ENCODE results near the gene FGF22. TPM values are rescaled to one million over a fixed set of nuclear protein-coding genes. Genes with fewer than 3 reads are reported as not detected.
"Not testable (repeated sequence)": the region's sequence is repeated elsewhere in the genome, so short reads cannot be mapped to it uniquely, and the experiment has no call there.

Gene FGF22
- polyA plus RNA-seq, 2 of the 4 experiments (the other 2 are of a cell fraction), result 0.13 to 1.0 TPM

DNA sequence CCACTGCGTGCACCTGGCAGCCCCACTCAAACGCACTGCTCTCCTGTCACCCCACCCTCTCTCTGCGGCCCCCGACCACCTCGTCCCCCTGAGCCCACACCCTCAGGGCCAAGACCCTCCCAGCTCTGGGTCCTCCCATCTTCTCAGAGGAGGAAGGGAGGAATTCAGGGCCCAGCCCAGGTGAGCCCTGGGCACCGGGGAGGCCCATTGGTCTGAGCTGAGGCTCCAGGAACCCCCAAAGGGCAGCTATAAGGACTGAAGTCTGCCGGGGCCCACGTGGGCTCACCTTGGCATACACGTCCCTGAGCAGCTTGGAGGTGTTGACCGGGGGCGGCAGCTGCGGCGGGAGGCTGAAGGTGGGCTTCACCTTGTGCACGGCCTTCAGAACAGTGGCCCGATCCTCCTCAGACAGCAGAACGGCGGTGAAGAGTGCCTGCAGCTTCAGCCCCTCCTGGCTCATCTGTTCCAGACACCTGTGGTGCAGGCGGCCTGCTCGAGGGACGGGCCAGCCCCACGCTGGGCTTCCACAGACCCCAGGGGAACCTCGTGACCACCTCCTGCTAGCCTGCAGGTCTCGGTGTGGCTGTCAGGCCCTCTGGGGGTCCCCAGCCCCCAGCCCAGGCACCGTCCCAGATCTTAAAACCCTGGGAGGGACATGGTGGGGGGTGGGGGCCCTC, 15.1 kb upstream of the FGF22 start:
- POLR2A ChIA-PET, result no interaction called here
- CTCF ChIA-PET, result interaction anchor here (0.7 to 2.4 kb wide), 8 partner anchors 13 to 224 kb away, joined by 3 to 7 read pairs (median 5); no protein-coding TSS in a partner anchor
- 0 out of 2 replicates have a peak, but pooled peaks have one; percentile 20 for TF ChIP-seq HOXB5 (CRISPR knock-in tag; IDR thresholded peaks at IDR 0.05)
- TF ChIP-seq HES2 (IDR thresholded peaks at IDR 0.05), result no peak
- TF ChIP-seq EHF (CRISPR knock-in tag; IDR thresholded peaks at IDR 0.05), result peak; percentile 12; the same call in 1 of the 2 replicates
- TF ChIP-seq SMC3 (IDR thresholded peaks at IDR 0.05), result no peak
- TF ChIP-seq HOXB13 (CRISPR knock-in tag; IDR thresholded peaks at IDR 0.05; ENCODE audit: low read depth), result peak; percentile 78
- WGBS (ENCODE audit: missing lambda C conversion rate), result 80% methylated on average over 17 of the region's 24 CpGs
- FAIRE-seq (no peak), ATAC-seq (peak; percentile 9 to 17; a peak in 3 of 6 replicates), DNase-seq (ENCODE audit: low read depth in 1 of 2, low spot score in 1 of 2) (no peak)
- Histone ChIP-seq H3K4me1 (peaks cover 40% of the 10 kb centered on the region), H3K4me3 (no peak overlapping the region), H3K9me3 (no peaks in the 10 kb centered on the region), H3K27ac (peak overlapping the region; percentile 98 to 99), H3K4me2 (peak overlapping the region; percentile 79)

GRCh38 chr19:625257-625656, 14.4 kb upstream of the FGF22 start:
- 93% methylated on average over 4 of the region's 5 CpGs for WGBS (ENCODE audit: missing lambda C conversion rate)
- Histone ChIP-seq H3K4me3 (no peak overlapping the region), H3K4me1 (peaks cover 42% of the 10 kb centered on the region), H3K27ac (peak overlapping the region; percentile 98 to 99), H3K4me2 (peak overlapping the region; percentile 79; the same call in 1 of the 3 replicates), H3K9me3 (no peaks in the 10 kb centered on the region)
- POLR2A ChIA-PET, result no interaction called here
- TF ChIP-seq CEBPB (IDR thresholded peaks at IDR 0.05) (no peak), USF2 (IDR thresholded peaks at IDR 0.05) (no peak), HES2 (IDR thresholded peaks at IDR 0.05) (no peak), ATOH8 (CRISPR knock-in tag; IDR thresholded peaks at IDR 0.05; ENCODE audit: low read depth) (no peak), FOSB (CRISPR knock-in tag; IDR thresholded peaks at IDR 0.05) (no peak), EHF (CRISPR knock-in tag; IDR thresholded peaks at IDR 0.05) (no peak), TFCP2L1 (CRISPR knock-in tag; IDR thresholded peaks at IDR 0.05) (no peak), CBX2 (IDR thresholded peaks at IDR 0.05; ENCODE audit: borderline replicate concordance, low read depth) (no peak), KDM5A (IDR thresholded peaks at IDR 0.05) (no peak), JUN (IDR thresholded peaks at IDR 0.05) (no peak)
- TF ChIP-seq, protein P1, sequence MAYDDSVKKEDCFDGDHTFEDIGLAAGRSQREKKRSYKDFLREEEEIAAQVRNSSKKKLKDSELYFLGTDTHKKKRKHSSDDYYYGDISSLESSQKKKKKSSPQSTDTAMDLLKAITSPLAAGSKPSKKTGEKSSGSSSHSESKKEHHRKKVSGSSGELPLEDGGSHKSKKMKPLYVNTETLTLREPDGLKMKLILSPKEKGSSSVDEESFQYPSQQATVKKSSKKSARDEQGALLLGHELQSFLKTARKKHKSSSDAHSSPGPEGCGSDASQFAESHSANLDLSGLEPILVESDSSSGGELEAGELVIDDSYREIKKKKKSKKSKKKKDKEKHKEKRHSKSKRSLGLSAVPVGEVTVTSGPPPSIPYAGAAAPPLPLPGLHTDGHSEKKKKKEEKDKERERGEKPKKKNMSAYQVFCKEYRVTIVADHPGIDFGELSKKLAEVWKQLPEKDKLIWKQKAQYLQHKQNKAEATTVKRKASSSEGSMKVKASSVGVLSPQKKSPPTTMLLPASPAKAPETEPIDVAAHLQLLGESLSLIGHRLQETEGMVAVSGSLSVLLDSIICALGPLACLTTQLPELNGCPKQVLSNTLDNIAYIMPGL (CRISPR knock-in tag; IDR thresholded peaks at IDR 0.05; ENCODE audit: borderline replicate concordance), result no peak
- TF ChIP-seq, protein P2, sequence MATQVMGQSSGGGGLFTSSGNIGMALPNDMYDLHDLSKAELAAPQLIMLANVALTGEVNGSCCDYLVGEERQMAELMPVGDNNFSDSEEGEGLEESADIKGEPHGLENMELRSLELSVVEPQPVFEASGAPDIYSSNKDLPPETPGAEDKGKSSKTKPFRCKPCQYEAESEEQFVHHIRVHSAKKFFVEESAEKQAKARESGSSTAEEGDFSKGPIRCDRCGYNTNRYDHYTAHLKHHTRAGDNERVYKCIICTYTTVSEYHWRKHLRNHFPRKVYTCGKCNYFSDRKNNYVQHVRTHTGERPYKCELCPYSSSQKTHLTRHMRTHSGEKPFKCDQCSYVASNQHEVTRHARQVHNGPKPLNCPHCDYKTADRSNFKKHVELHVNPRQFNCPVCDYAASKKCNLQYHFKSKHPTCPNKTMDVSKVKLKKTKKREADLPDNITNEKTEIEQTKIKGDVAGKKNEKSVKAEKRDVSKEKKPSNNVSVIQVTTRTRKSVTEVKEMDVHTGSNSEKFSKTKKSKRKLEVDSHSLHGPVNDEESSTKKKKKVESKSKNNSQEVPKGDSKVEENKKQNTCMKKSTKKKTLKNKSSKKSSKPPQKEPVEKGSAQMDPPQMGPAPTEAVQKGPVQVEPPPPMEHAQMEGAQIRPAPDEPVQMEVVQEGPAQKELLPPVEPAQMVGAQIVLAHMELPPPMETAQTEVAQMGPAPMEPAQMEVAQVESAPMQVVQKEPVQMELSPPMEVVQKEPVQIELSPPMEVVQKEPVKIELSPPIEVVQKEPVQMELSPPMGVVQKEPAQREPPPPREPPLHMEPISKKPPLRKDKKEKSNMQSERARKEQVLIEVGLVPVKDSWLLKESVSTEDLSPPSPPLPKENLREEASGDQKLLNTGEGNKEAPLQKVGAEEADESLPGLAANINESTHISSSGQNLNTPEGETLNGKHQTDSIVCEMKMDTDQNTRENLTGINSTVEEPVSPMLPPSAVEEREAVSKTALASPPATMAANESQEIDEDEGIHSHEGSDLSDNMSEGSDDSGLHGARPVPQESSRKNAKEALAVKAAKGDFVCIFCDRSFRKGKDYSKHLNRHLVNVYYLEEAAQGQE (IDR thresholded peaks at IDR 0.05), result no peak
- DNase-seq (ENCODE audit: low read depth in 1 of 2, low spot score in 1 of 2) (no peak), ATAC-seq (no peak), FAIRE-seq (no peak)
- CTCF ChIA-PET, result interaction anchor here (0.7 to 1.0 kb wide), 2 partner anchors 37 to 41 kb away, joined by 3 to 6 read pairs; no protein-coding TSS in a partner anchor

- ChIA-PET POLR2A (interaction anchor here (0.7 kb wide), 1 partner anchor 55 kb away, joined by 3 read pairs; no protein-coding TSS in a partner anchor), CTCF (interaction anchor here (1.7 kb wide), 1 partner anchor 40 kb away, joined by 6 read pairs; no protein-coding TSS in a partner anchor)
- ATAC-seq; H3K4me3 ChIP-seq; H3K4me2 ChIP-seq; H3K9me3 ChIP-seq; FAIRE-seq; DNase-seq (ENCODE audit: low read depth in 1 of 2, low spot score in 1 of 2): not testable (repeated sequence)
- WGBS (ENCODE audit: missing lambda C conversion rate), result 86% methylated on average over 7 of the region's 7 CpGs
- Histone ChIP-seq H3K4me1 (peaks cover 42% of the 10 kb centered on the region), H3K27ac (peak overlapping the region; percentile 98 to 99; a peak in 5 of 6 replicates)
Observed at GRCh38 chr19:626566-626965, 13.1 kb upstream of the FGF22 start.
